ENCODE data around the gene SMCO2. TPM values are rescaled to one million over a fixed set of nuclear protein-coding genes. Genes with fewer than 3 reads are reported as not detected.
A peak's percentile ranks its signal among the peaks of the same experiment; 100 is the strongest.

SMCO2 gene
- total RNA-seq, 1 experiment from 2014 or later: not detected

DNA sequence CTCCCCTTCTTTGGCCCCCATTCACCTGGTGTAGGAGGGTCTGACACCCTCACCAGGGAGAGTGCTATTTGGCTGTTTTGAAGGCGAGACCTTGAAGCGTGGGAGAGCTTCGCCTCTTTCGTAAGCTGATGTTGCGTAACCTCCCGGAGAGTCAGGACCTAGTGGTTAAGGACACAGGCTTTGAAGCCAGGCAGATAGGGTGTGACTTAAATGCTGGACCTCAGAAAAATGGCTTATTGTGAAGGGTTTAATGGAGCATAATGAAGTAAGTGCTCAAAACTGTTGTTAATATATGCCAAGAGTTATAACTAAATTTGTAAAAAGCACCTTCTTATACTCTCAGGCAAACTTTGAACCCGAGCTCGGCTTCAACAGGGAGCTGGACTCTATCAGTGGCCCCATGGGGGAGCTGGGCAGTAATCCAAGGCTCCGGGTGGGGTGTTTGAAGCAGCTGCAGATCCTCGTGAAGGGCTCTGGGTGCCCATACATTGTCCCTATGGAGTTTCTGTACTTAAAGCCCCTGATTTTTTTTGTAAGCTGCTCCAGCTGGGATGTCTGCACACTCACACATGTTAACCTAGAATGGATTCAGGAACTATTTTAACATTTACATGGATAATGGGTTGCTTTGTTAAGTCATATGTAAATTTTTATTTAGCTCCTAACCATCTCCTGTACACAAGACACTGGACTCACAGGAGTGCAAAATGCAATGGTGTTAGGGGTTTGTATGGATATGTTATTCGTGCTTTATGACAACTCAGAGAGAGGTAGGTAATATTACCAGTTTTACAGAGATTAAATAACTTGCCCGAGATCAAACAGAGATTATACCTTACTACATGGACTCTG, 103.5 kb downstream of the SMCO2 start:
- H3K27ac ChIP-seq (ENCODE audit: low read depth, low read length): peak overlapping the region; percentile 82
- TSS peak; percentile 9 for BruUV-seq (replicated peaks)
- no peak overlapping the region for H2AFZ ChIP-seq (ENCODE audit: low read depth, low read length, poor library complexity, severe bottlenecking)
- peak; percentile 94 for DNase-seq (ENCODE audit: low read depth, low spot score)
- H3K4me1 ChIP-seq (ENCODE audit: control insufficient read depth in 1 of 2, insufficient read depth in 2 of 2, low read length in 2 of 2): peaks cover 81 to 96% of the 10 kb centered on the region in 2 experiments
- no peaks in the 10 kb centered on the region for H3K9me2 ChIP-seq (ENCODE audit: insufficient read depth)
- no peaks in the 10 kb centered on the region for H3K27me3 ChIP-seq (ENCODE audit: insufficient read depth, low read length)
- CTCF ChIA-PET: interaction anchor here (1.1 kb wide), 1 partner anchor 86 kb away, joined by 3 read pairs; no protein-coding TSS in a partner anchor
- H3K4me3 ChIP-seq (replicated peaks in 1 of 2; ENCODE audit: low read depth in 1 of 2, low read length in 2 of 2): peak overlapping the region; percentile 25 to 48
- peak overlapping the region; percentile 62 for H3K9ac ChIP-seq (ENCODE audit: low read length)
- no peaks in the 10 kb centered on the region for H3K36me3 ChIP-seq (ENCODE audit: control insufficient read depth in 1 of 2, insufficient read depth in 2 of 2, low read length in 2 of 2)
- peaks cover 86% of the 10 kb centered on the region for H3K79me2 ChIP-seq (ENCODE audit: insufficient read depth, low read length)
- H3K4me2 ChIP-seq (ENCODE audit: low read length): peak overlapping the region; percentile 84
- H3K9me3 ChIP-seq (ENCODE audit: control insufficient read depth in 1 of 2, insufficient read depth in 1 of 2, low read depth in 1 of 2, low read length in 2 of 2): no peaks in the 10 kb centered on the region
- peak; percentile 89 for ATAC-seq
- no peaks in the 10 kb centered on the region; the same call in 1 of the 2 replicates for H4K20me1 ChIP-seq (ENCODE audit: insufficient read depth)
- POLR2A ChIA-PET: interaction anchor here (1.1 to 2.8 kb wide), 2 partner anchors 9 to 26 kb away, joined by 3 to 10 read pairs; partner anchors contain the start of gene PPFIBP1
- RAD21 ChIA-PET (ENCODE audit: low non-redundant PET in 1 of 2, low total read pairs in 2 of 2, uncharacterized antibody in 2 of 2, unreplicated experiment in 2 of 2): interaction anchor here (0.9 to 1.5 kb wide), 2 partner anchors 19 to 26 kb away, joined by 3 to 4 read pairs; partner anchors contain the start of gene PPFIBP1 (in 1 of the 2)
- intact Hi-C loops (cut with micrococcal nuclease): loop anchor here (2.0 kb wide), 1 partner anchor 25 kb away; the partner anchor contains the start of gene PPFIBP1
- TF ChIP-seq YY1 (IDR thresholded peaks at IDR 0.05; ENCODE audit: extremely low read depth, insufficient replicate concordance, low read depth, low read length) (no peak), ELF1 (IDR thresholded peaks at IDR 0.05; ENCODE audit: borderline replicate concordance, low read depth) (no peak), ZFX (IDR thresholded peaks at IDR 0.05) (no peak), JUND (IDR thresholded peaks at IDR 0.05) (peak; percentile 52; the same call in 1 of the 2 replicates), CEBPB (IDR thresholded peaks at IDR 0.05; ENCODE audit: low read depth) (peak; percentile 100), EZH2 (IDR thresholded peaks at IDR 0.05) (no peak), SIN3A (IDR thresholded peaks at IDR 0.05; ENCODE audit: low read depth) (peak; percentile 15), EGR1 (IDR thresholded peaks at IDR 0.05; ENCODE audit: low read depth) (peak; percentile 89), EZH2phosphoT487 (IDR thresholded peaks at IDR 0.05; ENCODE audit: borderline replicate concordance) (no peak), SRF (IDR thresholded peaks at IDR 0.05; ENCODE audit: low read depth) (no peak), RAD21 (IDR thresholded peaks at IDR 0.05; ENCODE audit: low read depth) (peak; percentile 25; the same call in 1 of the 2 replicates), TCF7L2 (IDR thresholded peaks at IDR 0.05; ENCODE audit: borderline replicate concordance, extremely low read depth, insufficient read depth, insufficient read length) (peak; percentile 93), SP1 (IDR thresholded peaks at IDR 0.05; ENCODE audit: low read depth) (peak; percentile 71), ZNF274 (IDR thresholded peaks at IDR 0.05; ENCODE audit: low read depth, low read length) (no peak)
- TF ChIP-seq, protein P1, sequence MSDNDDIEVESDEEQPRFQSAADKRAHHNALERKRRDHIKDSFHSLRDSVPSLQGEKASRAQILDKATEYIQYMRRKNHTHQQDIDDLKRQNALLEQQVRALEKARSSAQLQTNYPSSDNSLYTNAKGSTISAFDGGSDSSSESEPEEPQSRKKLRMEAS (IDR thresholded peaks at IDR 0.05): peak; percentile 74
- TF ChIP-seq, protein P2, sequence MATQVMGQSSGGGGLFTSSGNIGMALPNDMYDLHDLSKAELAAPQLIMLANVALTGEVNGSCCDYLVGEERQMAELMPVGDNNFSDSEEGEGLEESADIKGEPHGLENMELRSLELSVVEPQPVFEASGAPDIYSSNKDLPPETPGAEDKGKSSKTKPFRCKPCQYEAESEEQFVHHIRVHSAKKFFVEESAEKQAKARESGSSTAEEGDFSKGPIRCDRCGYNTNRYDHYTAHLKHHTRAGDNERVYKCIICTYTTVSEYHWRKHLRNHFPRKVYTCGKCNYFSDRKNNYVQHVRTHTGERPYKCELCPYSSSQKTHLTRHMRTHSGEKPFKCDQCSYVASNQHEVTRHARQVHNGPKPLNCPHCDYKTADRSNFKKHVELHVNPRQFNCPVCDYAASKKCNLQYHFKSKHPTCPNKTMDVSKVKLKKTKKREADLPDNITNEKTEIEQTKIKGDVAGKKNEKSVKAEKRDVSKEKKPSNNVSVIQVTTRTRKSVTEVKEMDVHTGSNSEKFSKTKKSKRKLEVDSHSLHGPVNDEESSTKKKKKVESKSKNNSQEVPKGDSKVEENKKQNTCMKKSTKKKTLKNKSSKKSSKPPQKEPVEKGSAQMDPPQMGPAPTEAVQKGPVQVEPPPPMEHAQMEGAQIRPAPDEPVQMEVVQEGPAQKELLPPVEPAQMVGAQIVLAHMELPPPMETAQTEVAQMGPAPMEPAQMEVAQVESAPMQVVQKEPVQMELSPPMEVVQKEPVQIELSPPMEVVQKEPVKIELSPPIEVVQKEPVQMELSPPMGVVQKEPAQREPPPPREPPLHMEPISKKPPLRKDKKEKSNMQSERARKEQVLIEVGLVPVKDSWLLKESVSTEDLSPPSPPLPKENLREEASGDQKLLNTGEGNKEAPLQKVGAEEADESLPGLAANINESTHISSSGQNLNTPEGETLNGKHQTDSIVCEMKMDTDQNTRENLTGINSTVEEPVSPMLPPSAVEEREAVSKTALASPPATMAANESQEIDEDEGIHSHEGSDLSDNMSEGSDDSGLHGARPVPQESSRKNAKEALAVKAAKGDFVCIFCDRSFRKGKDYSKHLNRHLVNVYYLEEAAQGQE (IDR thresholded peaks at IDR 0.05; ENCODE audit: low read depth): no peak
- TF ChIP-seq, protein P3, sequence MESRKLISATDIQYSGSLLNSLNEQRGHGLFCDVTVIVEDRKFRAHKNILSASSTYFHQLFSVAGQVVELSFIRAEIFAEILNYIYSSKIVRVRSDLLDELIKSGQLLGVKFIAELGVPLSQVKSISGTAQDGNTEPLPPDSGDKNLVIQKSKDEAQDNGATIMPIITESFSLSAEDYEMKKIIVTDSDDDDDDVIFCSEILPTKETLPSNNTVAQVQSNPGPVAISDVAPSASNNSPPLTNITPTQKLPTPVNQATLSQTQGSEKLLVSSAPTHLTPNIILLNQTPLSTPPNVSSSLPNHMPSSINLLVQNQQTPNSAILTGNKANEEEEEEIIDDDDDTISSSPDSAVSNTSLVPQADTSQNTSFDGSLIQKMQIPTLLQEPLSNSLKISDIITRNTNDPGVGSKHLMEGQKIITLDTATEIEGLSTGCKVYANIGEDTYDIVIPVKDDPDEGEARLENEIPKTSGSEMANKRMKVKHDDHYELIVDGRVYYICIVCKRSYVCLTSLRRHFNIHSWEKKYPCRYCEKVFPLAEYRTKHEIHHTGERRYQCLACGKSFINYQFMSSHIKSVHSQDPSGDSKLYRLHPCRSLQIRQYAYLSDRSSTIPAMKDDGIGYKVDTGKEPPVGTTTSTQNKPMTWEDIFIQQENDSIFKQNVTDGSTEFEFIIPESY (IDR thresholded peaks at IDR 0.05; ENCODE audit: extremely low read depth, insufficient replicate concordance, low read length): no peak
- TF ChIP-seq, protein P4, sequence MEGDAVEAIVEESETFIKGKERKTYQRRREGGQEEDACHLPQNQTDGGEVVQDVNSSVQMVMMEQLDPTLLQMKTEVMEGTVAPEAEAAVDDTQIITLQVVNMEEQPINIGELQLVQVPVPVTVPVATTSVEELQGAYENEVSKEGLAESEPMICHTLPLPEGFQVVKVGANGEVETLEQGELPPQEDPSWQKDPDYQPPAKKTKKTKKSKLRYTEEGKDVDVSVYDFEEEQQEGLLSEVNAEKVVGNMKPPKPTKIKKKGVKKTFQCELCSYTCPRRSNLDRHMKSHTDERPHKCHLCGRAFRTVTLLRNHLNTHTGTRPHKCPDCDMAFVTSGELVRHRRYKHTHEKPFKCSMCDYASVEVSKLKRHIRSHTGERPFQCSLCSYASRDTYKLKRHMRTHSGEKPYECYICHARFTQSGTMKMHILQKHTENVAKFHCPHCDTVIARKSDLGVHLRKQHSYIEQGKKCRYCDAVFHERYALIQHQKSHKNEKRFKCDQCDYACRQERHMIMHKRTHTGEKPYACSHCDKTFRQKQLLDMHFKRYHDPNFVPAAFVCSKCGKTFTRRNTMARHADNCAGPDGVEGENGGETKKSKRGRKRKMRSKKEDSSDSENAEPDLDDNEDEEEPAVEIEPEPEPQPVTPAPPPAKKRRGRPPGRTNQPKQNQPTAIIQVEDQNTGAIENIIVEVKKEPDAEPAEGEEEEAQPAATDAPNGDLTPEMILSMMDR (IDR thresholded peaks at IDR 0.05 in 2 of 3, conservative IDR thresholded peaks at IDR 0.05 in 1 of 3; ENCODE audit: borderline replicate concordance in 1 of 3, insufficient read depth in 1 of 3, low read depth in 2 of 3, low read length in 2 of 3): no peak
